K562 (cell line): ENCODE data around the gene ACBD3. TPM values are rescaled to one million over a fixed set of nuclear protein-coding genes. Genes with fewer than 3 reads are reported as not detected.

ENCODE experiments used
- BACH1 ChIP-seq: fragments of 200-800 bp; sonication (Bioruptor generic); IDR thresholded peaks from 2 replicates; pipeline ENCODE4 v1.6.1; 2016; ENCODE audit warnings: missing genetic modification characterization, missing compliant biosample characterization
- CBFB ChIP-seq: sonication (generic); formaldehyde crosslinking; IDR thresholded peaks from 2 replicates; pipeline ENCODE4 v1.4.0; 2020; ENCODE audit warnings: mild to moderate bottlenecking, missing genetic modification reagents
- CEBPB ChIP-seq: fragments of 450-650 bp; IDR thresholded peaks from 2 replicates; pipeline ENCODE4 v1.6.1; 2016; ENCODE audit warnings: missing genetic modification characterization, missing compliant biosample characterization
- CHD4 ChIP-seq: fragments of 200-600 bp; sonication (generic); IDR thresholded peaks from 3 replicates; pipeline ENCODE4 v1.6.1; 2012; ENCODE audit warnings: low read depth, mild to moderate bottlenecking, mixed read lengths, low read length, inconsistent platforms; ENCODE audit not compliant: insufficient read depth, insufficient replicate concordance, poor library complexity, severe bottlenecking
- DMBX1 ChIP-seq: fragments of 250-450 bp; sonication (Bioruptor Pico); IDR thresholded peaks from 2 replicates; pipeline ENCODE4 v1.8.0; 2022; ENCODE audit warnings: inconsistent platforms, mild to moderate bottlenecking, moderate library complexity, borderline replicate concordance
- EGR1 ChIP-seq: fragments of 450-650 bp; conservative IDR thresholded peaks from 2 replicates; pipeline ENCODE4 v1.6.1; 2017; ENCODE audit warnings: mild to moderate bottlenecking
- GATAD2B ChIP-seq: fragments of 450-650 bp; IDR thresholded peaks from 2 replicates; pipeline ENCODE4 v1.6.1; 2017; ENCODE audit warnings: mild to moderate bottlenecking, borderline replicate concordance
- HOXB6 ChIP-seq: fragments of 250-450 bp; sonication (Bioruptor Pico); IDR thresholded peaks from 2 replicates; pipeline ENCODE4 v1.5.1; 2022; ENCODE audit warnings: mild to moderate bottlenecking, borderline replicate concordance
- KAT7 ChIP-seq: sonication (generic); formaldehyde crosslinking; IDR thresholded peaks from 2 replicates; pipeline ENCODE4 v1.8.0; 2022; ENCODE audit warnings: missing genetic modification reagents, mild to moderate bottlenecking, borderline replicate concordance
- LCOR ChIP-seq: sonication (generic); formaldehyde crosslinking; IDR thresholded peaks from 2 replicates; pipeline ENCODE4 v1.8.0; 2022; ENCODE audit warnings: mild to moderate bottlenecking, missing genetic modification reagents
- MBD2 ChIP-seq: sonication (generic); IDR thresholded peaks from 2 replicates; pipeline ENCODE4 v1.6.1; 2016; ENCODE audit warnings: low read depth, borderline replicate concordance
- POLR3G ChIP-seq: IDR thresholded peaks from 2 replicates; pipeline ENCODE4 v1.6.1; 2011; ENCODE audit not compliant: insufficient read length, insufficient replicate concordance; ENCODE audit errors: extremely low read depth
- RHOXF2B ChIP-seq: fragments of 250-450 bp; sonication (Bioruptor Pico); conservative IDR thresholded peaks from 2 replicates; pipeline ENCODE4 v1.5.1; 2021
- SMC3 ChIP-seq: conservative IDR thresholded peaks from 2 replicates; pipeline ENCODE4 v1.6.1; 2011; ENCODE audit warnings: low read depth, low read length, improper control_type of control experiment; ENCODE audit not compliant: insufficient read depth
- ZBED1 ChIP-seq: IDR thresholded peaks from 2 replicates; pipeline ENCODE4 v1.6.1; 2014
- polyA plus RNA-seq, 8 experiments: library from polyadenylated mRNA; depleted of rRNA in 4 of 8; stranded (reverse) in 5 of 8; unstranded in 3 of 8; fragments of >200 nt; fragmentation: Nextera tagmentation in 2 of 8; fragmentation: Illumina TruSeq in 1 of 8; extraction: Ambion mirVana in 2 of 8; extraction: Trizol in 1 of 8; gene quantifications; 2 replicates each; pipeline versions ENCODE4 v1.2.1 to v1.2.3, GENCODE V29; 2011 to 2014; ENCODE audit warnings: inconsistent platforms in 1 of 8, missing spikeins in 1 of 8
- total RNA-seq, 7 experiments: library from RNA; depleted of rRNA in 6 of 7; stranded (reverse); fragments of >200 nt in 6 of 7; fragmentation: Illumina TruSeq in 2 of 7; extraction: Trizol in 2 of 7; gene quantifications; 2 replicates each; pipeline versions ENCODE4 v1.2.1 to v1.2.3, GENCODE V29; 2011 to 2021; ENCODE audit warnings: low replicate concordance in 1 of 7
- TF ChIP-seq, protein P1 (sequence below), 2 experiments: fragments of 450-650 bp; formaldehyde crosslinking in 1 of 2; IDR thresholded peaks; 2 replicates each; pipeline versions ENCODE4 v1.4.0 to v1.6.1; 2014 to 2020; ENCODE audit warnings: mild to moderate bottlenecking in 2 of 2, borderline replicate concordance in 1 of 2, low read depth in 1 of 2
- TF ChIP-seq, protein P2 (sequence below): fragments of 250-450 bp; sonication (Bioruptor Pico); IDR thresholded peaks from 2 replicates; pipeline ENCODE4 v1.6.1; 2021; ENCODE audit warnings: mild to moderate bottlenecking
- TF ChIP-seq, protein P3 (sequence below), 3 experiments: fragments of 200-800 bp in 1 of 3; sonication (Bioruptor generic) in 1 of 3; sonication (generic) in 1 of 3; formaldehyde crosslinking in 1 of 3; IDR thresholded peaks; 2 replicates each; pipeline versions ENCODE4 v1.6.1 to v1.8.0; 2016 to 2022; ENCODE audit warnings: mild to moderate bottlenecking in 2 of 3, missing compliant biosample characterization in 2 of 3, missing genetic modification characterization in 2 of 3, missing genetic modification reagents in 1 of 3

Gene ACBD3
- total and polyA plus RNA-seq, 9 of the 15 experiments (the other 6 are each of a cell fraction or from before 2014, with no cell fraction given), result 11.1 to 36.7 (median 26.9) TPM

DNA sequence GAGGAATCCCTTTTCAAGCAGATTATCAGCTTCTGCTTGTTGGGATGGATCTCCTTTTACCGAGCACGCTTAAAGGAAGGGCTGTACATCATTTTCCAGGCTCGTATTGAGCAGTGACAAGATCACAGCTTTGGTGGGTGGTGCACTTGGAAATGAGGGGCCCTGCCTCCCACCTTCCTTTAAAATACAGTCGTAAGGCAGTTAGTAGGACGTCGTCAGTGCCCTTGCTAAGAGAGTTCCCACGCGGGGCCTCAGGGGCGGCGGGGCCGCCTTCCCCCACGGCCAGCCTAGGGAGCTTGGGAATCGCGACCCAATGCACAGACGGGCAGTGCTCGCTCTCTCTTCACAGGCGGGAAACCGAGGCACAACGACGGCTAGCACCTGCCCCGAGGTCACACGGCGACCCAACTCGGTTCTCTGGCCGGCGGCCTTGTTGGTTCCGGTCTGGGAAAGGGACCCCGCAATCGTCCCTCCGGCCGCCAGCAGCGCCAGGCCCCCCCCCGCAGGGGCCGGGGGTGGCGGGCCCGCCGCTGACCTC is 65.4 kb downstream of the ACBD3 start (continued):
- TF ChIP-seq, protein P1, sequence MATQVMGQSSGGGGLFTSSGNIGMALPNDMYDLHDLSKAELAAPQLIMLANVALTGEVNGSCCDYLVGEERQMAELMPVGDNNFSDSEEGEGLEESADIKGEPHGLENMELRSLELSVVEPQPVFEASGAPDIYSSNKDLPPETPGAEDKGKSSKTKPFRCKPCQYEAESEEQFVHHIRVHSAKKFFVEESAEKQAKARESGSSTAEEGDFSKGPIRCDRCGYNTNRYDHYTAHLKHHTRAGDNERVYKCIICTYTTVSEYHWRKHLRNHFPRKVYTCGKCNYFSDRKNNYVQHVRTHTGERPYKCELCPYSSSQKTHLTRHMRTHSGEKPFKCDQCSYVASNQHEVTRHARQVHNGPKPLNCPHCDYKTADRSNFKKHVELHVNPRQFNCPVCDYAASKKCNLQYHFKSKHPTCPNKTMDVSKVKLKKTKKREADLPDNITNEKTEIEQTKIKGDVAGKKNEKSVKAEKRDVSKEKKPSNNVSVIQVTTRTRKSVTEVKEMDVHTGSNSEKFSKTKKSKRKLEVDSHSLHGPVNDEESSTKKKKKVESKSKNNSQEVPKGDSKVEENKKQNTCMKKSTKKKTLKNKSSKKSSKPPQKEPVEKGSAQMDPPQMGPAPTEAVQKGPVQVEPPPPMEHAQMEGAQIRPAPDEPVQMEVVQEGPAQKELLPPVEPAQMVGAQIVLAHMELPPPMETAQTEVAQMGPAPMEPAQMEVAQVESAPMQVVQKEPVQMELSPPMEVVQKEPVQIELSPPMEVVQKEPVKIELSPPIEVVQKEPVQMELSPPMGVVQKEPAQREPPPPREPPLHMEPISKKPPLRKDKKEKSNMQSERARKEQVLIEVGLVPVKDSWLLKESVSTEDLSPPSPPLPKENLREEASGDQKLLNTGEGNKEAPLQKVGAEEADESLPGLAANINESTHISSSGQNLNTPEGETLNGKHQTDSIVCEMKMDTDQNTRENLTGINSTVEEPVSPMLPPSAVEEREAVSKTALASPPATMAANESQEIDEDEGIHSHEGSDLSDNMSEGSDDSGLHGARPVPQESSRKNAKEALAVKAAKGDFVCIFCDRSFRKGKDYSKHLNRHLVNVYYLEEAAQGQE (IDR thresholded peaks at IDR 0.05; ENCODE audit: borderline replicate concordance), result no peak
- TF ChIP-seq, protein P1 (CRISPR knock-in tag; IDR thresholded peaks at IDR 0.05; ENCODE audit: low read depth), result 0 out of 2 replicates have a peak, but pooled peaks have one; percentile 43
- TF ChIP-seq, protein P2, sequence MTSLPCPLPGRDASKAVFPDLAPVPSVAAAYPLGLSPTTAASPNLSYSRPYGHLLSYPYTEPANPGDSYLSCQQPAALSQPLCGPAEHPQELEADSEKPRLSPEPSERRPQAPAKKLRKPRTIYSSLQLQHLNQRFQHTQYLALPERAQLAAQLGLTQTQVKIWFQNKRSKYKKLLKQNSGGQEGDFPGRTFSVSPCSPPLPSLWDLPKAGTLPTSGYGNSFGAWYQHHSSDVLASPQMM, result no peak
- TF ChIP-seq, protein P3, sequence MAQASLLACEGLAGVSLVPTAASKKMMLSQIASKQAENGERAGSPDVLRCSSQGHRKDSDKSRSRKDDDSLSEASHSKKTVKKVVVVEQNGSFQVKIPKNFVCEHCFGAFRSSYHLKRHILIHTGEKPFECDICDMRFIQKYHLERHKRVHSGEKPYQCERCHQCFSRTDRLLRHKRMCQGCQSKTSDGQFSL (CRISPR knock-in tag; IDR thresholded peaks at IDR 0.05), result peak; percentile 91
- TF ChIP-seq, protein P3 (tag; IDR thresholded peaks at IDR 0.05), result peak in 1 of 2 experiments; percentile 80; a peak in 1 of 4 replicates
- TF ChIP-seq ZBED1 (0 out of 2 replicates have a peak, but pooled peaks have one; percentile 2), HOXB6 (CRISPR knock-in tag) (no peak), CBFB (0 out of 2 replicates have a peak, but pooled peaks have one; percentile 46), GATAD2B (no peak), MBD2 (no peak), SMC3 (no peak), DMBX1 (CRISPR knock-in tag) (0 out of 2 replicates have a peak, but pooled peaks have one; percentile 55), LCOR (CRISPR knock-in tag) (0 out of 2 replicates have a peak, but pooled peaks have one; percentile 22), CHD4 (no peak), RHOXF2B (CRISPR knock-in tag) (no peak), CEBPB (tag) (0 out of 2 replicates have a peak, but pooled peaks have one; percentile 16), POLR3G (no peak), KAT7 (peak; percentile 77; the same call in 1 of the 2 replicates), BACH1 (no peak), EGR1 (0 out of 2 replicates have a peak, but pooled peaks have one; percentile 21)
